ELR (cell line): ENCODE data around the gene PLPP3.
"Not testable (repeated sequence)": the region's sequence is repeated elsewhere in the genome, so short reads cannot be mapped to it uniquely, and the experiment has no call there.

Experiments
- DNase-seq: peaks from one replicate; pipeline ENCODE4 v3.0.0-alpha.2; 2015; ENCODE audit warnings: low read depth

PLPP3 gene

DNA sequence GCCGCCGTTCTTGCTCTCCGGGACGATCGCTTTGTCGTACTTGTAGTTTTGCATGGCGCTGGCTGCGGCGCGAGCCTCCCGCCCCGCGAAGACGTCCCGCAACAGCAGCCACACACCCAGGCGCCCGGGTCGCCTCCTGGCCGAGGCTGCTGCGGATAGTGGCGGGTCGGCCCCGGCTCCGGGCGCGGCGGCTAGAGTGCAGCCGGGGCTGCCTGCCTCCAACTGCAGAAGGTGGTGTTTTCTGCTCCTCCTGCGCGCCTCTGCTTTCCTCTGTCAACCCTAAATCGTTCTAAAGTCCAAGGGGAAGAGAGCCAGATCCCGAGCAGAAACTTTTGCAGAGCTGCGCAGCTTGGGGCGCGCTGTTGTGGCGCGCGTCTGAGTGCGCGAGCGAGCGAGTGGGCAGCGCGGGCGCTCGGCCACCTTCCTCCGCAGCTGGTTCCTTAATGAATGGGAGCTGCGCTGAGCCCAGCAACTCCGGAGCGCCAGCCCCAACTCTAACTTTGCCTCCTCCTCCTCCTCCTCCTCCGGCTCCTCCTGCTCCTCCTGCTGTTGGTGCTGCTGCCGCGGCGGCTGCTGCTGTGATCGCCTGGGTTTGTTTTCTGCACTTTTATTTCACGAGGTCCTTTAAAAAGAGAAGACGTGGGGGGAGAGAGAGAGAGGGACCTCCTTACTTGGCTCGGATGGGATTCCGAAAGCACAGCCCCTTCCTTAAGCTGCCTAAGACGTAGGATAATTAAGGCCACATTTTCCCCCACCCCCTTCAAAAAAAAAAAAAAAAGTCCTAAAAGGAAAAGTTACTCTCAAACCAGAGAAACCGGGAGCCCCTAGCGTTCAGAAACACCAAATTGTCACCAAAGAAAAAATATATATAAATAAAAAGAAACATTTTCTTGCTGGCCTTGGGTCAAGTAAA, at the start of gene PLPP3:
Gene PLPP3, minus strand, starts transcription at position 601 of the 913 bp plus-strand sequence. Its CDS starts 547 bp downstream, at position 54.
- peak; percentile 90 for DNase-seq

DNA sequence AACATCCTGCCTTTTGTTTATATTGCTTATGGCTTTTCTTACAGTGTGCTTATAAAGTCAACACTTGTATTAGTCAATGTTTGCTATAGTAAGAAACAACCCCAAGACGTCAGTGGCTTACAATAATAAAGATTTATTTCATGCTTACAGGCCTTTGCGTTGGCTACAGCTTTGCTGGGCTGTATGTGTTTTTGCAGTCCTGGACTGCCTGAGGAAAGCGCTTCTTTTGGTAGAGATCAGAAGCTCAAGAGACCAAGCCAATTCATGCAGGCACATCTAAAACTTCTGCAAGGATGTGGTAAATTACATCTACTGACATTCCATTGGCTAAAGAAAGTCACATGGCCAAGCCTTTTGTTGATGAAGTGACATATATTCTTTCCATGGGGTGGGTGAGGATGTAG, 48.3 kb upstream of the PLPP3 start:
- DNase-seq = peak; percentile 22

DNA sequence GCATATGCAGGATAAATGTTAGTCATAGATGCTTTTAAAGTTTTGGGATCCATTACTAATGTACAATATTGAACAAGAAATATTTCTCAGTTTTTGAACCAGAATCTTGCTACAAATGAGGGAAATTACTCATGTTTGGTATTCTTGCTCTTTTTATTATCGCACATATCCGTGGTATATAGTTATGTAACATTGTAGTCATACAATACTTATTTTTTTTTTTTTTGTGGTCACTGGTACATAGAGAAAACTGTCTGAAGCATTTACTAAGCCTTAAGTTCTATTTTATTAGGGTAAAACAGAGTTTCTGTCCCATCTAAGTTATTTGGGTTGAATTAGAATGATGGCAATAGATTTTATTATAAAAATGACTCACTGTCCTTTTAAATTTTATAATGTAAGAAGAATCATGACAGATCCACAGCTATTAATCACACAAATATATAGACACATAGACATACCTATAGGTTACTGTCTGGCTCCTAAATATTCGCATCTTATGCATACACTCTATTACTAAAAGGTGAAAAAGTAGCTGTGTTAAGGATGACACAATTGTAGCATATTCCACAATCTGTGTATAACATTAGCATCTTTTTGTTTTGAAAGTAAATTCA, 47.8 kb upstream of the PLPP3 start:
- DNase-seq = peak; percentile 38

DNA sequence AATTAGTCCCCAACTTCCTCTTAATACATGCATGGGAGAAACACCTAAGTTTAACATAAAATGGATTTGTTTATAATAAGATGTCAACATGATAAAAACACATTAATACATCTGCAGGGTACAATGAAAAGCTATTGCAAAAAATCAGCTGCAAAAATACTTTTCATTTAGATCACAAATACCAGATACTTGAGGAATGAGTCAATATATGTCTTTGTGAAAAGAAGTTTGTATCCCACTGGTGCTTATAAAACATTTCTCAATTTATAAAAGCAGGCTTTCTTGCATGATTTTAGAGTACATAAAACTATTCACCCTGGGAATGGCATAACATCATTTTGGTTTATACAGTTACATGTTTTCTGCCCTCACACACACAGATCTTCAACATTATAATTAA, 47.2 kb upstream of the PLPP3 start:
- DNase-seq = peak; percentile 47

DNA sequence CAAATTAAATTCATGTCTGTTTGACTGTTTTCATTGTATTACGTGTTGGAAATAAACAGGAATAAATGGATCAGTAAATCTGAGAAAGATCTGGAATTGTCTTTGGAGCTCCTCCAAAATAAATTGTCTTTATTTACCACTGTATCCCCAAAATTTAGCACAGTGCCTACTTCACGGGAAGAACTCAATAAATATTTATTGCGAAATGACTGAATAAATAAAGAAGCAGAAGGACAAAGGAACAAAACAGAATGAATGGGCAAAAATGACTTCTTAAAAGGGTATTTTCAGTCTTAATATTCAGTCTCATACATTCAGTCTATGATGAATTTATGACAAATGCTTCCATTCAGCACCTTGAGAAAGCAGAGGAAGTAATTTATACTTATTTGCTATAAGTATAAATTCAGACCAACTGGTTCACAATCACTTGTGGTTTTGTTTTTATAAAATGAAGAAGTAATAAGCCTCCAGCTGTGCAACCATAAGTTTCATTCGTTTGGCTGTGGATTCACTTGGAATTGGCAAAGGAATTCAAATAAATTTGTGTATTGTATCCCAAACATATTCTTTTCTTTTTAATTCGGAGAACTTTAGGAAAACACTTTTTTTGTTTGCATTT, 46.6 kb upstream of the PLPP3 start:
- no peak for DNase-seq

DNA sequence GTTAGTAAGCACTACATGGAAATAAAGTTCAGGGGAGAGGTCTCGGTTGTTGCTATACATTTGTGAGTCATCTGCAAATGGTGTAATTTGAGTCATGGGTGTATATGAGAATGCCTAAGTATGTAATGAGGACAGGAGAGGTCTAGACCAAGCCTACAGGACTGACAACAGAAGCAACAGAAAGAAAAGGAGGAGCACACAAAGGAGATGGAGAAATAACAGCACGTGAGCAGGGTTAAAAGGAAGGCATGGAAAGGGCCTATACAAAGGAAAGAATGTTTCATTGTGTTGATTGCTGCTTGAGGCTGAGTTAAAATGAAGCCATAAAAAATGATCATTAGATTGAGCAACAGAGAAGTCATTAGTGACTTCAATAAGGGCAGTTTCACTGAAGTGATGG, 37.8 kb upstream of the PLPP3 start:
- DNase-seq = peak; percentile 34

DNA sequence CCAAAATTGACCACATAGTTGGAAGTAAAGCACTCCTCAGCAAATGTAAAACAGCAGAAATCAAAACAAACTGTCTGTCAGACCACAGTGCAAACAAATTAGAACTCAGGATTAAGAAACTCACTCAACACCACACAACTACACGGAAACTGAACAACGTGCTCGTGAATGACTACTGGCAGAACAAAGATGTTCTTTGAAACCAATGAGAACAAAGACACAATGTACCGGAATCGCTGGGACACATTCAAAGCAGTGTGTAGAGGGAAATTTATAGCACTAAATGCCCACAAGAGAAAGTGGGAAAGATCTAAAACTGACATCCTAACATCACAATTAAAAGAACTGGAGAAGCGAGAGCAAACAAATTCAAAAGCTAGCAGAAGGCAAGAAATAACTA, 31.4 kb upstream of the PLPP3 start:
- DNase-seq = not testable (repeated sequence)

DNA sequence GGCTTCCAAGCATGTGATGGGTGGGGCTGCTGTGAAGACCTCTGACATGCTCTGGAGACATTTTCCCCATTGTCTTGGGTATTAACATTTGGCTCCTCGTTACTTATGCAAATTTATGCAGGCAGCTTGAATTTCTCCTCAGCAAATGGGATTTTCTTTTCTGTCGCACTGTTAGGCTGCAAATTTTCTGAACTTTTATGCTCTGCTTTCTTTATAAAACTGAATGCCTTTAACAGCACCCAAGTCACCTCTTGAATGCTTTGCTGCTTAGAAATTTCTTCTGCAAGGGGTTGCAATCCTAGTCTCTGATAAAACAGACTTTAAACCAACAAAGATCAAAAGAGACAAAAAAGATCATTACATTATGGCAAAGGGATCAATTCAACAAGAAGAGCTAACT, 30.7 kb upstream of the PLPP3 start:
- DNase-seq = not testable (repeated sequence)

DNA sequence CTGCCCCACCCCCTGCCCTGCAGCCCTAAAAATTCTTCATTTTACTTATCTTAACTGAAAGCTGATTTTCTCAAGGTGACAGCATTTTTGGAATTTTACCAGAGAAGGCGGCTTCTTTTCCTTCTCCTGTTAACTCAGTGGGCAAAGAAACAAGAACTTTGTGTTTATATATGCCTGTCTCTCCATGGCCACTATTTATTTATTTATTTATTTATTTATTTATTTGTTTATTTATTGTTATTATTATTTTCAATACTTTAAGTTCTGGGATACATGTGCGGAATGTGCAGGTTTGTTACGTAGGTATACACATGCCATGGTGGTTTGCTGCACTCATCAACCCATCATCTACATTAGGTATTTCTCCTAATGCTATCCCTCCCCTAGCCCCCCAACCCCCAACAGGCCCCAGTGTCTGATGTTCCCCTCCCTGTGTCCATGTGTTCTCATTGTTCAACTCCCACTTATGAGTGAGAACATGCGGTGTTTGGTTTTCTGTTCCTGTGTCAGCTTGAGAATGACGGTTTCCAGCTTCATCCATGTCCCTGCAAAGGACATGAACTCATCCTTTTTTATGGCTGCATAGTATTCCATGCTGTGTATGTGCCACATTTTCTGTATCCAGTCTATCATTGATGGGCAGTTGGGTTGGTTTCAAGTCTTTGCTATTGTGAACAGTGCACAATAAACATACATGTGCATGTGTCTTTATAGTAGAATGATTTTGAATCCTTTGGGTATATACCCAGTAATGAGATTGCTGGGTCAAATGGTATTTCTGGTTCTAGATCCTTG, 16.2 kb upstream of the PLPP3 start:
- DNase-seq = not testable (repeated sequence)

DNA sequence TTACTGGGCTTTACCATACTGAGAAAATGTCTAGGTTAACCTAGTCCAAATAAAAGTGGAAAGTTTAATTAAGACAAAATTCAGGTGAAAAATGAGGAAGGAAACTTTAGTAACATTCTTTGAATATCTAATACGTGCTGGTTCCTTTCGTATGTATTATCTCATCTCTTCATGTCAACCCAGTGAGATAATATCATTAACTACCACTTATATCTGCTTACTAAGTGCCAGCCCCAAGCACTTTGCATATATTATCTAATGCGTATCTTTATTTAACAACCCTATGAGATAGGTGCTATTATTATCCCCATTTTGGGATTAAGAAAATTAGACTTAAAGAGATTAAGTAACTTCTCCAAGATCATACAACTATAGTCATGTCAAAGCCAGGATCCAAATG, 12.5 kb upstream of the PLPP3 start:
- no peak for DNase-seq

DNA sequence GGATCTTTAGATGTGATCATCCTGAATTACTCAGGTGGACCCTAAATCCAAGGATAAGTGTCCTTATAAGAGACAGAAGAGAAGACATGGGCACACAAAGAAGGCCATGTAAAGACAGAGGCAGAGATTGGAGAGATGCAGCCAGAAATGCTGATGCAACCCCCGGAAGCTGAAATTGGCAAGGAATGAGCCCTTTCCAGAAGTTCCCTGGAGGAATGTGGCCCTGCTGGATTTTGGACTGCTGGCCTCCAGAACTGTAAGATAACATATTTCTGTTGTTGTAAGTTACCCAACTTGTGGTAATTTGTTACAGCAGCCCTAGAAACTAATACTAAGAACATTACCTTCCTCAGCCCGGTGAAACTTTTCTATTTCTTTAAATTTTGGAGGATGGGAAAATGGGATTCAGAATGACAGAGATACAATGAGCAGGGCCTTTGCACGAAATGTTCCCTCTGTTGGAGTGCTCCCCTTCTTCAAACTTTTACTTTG, 11.2 kb upstream of the PLPP3 start:
- DNase-seq = no peak

DNA sequence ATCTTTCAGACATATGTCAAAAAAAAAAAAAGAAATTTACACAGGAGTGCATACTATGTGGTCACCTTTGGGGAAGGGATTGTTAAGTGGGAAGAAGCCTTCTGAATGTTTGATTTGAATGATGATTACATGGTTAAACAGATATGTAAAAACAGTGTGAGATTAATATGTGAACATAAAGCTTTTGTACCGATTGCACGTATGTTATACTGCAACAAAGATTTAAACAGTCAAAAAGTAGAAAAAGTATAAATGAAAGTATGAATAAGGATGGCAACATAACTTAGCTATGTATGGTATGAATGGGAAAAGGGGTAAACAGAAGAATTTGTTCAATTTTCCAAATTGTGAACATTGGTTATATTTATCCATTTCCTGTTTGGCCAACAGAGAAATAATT, 10.0 kb upstream of the PLPP3 start:
- no peak for DNase-seq

DNA sequence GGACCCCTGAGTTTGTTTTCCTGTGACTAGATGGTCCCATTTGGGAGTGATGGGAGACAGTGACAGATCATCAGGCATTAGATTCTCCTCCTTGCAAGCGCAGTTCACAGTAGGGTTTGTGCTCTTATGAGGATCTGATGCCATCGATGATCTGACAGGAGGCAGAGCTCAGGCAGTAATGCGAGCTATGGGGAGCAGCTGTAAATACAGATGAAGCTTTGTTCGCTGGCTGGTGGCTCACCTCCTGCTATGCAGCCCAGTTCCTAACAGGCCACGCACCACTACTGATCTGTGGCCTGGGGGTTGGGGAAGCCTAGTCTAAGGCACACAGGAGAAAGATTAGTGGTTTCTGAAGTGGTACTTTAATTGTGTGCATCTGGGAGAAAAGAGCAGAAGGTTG, 7.1 kb upstream of the PLPP3 start:
- DNase-seq = no peak

DNA sequence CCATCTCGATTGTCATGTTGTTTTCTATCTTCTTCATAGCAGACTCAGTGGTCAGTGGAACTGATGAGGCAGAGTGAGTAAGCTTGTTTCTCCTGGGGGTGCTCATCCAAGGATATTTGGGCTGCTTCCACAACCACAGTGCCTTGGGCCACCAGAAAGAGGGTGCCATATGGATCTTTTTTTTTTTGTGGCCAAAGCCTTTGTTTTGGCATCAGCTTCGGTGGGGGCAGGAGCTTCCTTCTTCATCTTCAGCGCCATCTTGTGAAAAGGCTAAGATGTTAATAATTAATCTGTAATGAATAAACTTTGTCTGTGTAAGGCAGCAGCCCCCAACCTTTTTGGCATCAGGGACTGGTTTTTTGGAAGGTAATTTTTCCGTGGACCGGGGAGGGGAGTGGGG, 6.6 kb upstream of the PLPP3 start:
- DNase-seq = peak; percentile 40

DNA sequence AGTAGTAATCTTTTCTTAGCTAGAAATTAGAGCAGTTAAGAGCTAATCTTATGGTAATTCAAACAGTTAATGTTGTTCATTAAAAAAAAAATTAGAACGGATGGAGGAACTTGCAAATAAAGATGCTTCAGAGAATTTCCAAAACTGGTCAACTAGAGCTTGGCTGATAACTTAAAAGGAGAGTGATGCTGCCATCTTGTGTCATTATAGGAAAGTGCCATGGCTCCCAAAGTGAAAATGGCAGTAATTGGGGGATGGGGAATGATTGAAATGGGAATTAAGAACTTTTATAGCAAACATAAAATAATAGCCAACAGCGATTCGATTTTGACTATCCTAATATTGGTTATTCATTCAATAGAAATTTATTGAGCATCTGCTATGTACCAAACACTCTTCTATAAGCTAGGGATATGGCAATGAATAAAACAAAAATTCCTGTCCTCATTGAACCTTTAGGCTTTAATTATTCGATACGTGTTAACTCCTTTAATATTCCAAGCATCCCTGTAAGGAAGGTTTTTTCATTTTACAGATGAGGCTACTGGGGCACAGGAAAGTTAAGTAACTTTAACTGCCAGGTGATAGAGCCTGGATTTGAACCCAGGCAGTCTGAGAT, 5.7 kb upstream of the PLPP3 start:
- peak; percentile 75 for DNase-seq

DNA sequence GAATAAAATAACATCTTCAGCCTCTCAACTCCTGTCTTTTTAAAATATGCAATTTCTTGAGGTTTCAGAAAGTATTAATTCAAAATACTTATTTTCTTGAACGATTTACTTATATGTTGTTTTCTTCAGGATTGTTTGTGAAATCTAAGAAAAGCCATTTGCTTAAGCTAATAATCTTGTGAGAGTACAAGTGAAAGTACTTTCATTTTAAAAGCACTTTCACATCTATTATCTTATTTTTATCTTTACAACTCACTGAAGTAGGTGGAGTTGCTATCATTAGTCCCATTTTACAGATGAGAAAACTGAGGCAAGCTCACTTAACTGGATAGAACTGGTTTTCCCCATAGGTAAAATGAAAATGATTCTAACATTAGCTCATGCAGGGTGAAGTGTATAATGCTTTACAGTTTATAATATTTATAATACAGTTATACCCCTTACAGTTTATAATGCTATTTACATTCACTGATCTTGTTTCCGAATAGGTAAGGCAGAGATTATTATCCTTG, 4.7 kb upstream of the PLPP3 start:
- no peak for DNase-seq

DNA sequence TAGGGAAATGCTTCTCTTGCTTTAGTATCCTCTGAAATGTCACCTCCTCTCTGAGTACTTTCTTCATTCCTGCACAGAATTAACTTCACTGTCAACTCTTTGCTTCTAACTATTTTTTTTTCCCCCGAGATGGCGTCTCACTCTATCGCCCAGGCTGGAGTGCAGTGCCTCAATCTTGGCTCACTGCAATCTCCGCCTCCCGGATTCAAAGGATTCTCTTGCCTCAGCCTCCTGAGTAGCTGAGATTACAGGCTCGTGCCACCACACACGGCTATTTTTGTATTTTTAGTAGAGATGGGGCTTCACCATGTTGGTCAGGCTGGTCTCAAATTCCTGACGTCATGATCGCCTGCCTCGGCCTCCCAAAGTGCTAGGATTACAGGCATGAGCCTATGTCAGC, 1.4 kb upstream of the PLPP3 start:
- no peak for DNase-seq

DNA sequence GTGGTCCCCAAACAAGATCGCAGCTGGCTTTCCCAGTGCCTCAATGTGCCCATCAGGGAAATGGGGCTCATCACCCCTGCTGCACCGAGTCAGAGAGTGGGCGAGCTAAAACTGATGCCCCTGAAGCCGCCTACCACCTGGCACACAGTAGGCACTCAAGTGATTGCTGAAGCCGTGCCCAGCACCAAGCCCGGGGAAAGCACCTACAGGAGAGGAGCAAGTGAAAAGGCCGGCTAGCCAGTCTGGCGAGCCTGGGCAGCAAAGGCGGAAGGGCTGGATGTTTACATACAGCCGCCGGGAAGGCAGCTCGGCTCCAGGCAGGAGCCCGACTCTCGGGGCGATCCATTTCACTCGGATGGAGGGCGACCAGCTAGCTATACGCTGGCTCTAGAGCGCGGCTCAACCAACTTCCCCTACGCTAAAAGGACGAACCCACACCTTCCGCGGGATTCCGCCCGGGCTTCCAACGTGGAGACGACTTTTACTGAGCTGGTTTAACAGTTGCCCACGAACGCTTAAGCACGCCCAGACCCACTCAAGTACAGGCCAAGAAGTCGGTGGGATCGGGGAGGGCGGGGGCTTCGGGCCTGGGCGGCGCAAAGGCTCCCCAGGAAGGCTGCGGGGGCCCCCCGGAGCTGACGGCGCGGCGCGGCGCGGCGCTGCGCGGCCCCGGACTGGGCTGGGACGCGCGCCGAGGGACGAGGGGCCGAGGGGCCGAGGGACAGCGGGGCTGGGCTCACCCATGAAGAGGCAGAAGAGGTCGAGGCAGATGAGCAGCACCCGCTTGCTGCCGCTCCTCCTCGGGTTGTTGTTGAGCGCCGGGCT, 1.0 kb downstream of the PLPP3 start:
- DNase-seq = peak; percentile 72

DNA sequence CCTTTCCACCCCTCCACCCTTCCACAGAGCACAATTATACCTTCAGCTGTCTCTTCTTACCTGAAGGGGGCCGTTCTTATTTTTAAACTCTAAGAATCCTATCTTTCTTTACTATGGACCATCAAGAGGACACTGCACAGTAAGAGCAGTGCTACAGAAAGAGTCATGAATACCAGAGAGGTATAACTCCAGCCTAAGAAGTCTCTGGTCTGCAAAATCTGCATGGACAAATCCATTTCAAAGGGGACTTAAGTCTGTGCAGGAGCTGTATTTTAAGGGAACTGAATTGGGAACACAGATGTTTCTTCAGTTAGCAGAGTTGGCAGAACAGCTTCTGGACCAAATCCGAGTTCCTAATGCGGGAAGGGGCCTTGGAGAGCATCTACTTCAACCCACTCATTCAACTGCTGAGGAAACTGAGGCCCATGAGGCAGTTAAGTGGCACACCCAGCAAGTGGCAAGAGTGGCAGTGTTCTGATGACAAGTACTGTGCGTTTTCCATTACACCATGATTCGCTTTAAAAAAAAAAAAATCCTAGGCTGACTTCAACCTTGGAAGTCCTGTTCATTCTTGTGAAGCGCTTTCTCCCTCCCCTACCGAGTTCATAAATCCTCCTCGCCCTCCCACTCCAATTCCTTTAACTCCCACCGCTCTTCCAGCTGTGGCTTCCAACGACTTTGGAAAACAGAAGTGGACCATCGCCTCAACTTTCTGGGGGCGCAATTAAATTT, 1.8 kb downstream of the PLPP3 start:
- peak; percentile 37 for DNase-seq
